Heart left ventricle (tissue), 16 donors: ENCODE data around the gene GAREM1. TPM values are rescaled to one million over a fixed set of nuclear protein-coding genes. Genes with fewer than 3 reads are reported as not detected.

ENCODE experiments used
- ATAC-seq, 4 donors: fragments of 200-7000 bp; cut with Tn5 transposase; one replicate each; pipeline ENCODE4 v1.9.1; 2020 to 2022; ENCODE audit warnings: moderate library complexity in 4 of 4, mild to moderate bottlenecking in 3 of 4, moderate number of reproducible peaks in 1 of 4
- DNase-seq, 5 donors: peaks; one replicate each; pipeline ENCODE4 v3.0.0-alpha.2; 2020
- H3K27ac ChIP-seq, 12 donors: fragments of 200-600 bp; sonication (generic) in 4 of 12; one replicate each; pipeline versions ENCODE4 v1.5.0 to v1.8.0; 2016 to 2022; ENCODE audit warnings: mild to moderate bottlenecking in 2 of 12
- H3K27me3 ChIP-seq, 9 donors: fragments of 200-600 bp; sonication (generic) in 2 of 9; one replicate each; pipeline versions ENCODE4 v1.5.1 to v1.8.0; 2016 to 2022; ENCODE audit warnings: mild to moderate bottlenecking in 3 of 9
- H3K36me3 ChIP-seq, 9 donors: fragments of 200-600 bp; sonication (generic) in 2 of 9; one replicate each; pipeline versions ENCODE4 v1.5.0 to v1.8.0; 2018 to 2022; ENCODE audit warnings: mild to moderate bottlenecking in 2 of 9
- H3K4me1 ChIP-seq, 12 donors: fragments of 200-600 bp; sonication (generic) in 4 of 12; one replicate each; pipeline versions ENCODE4 v1.5.0 to v1.8.0; 2016 to 2022; ENCODE audit warnings: mild to moderate bottlenecking in 3 of 12
- H3K4me3 ChIP-seq, 12 donors: fragments of 200-600 bp; sonication (generic) in 4 of 12; one replicate each; pipeline versions ENCODE4 v1.5.0 to v1.8.0; 2017 to 2022; ENCODE audit warnings: mild to moderate bottlenecking in 9 of 12, moderate library complexity in 4 of 12
- H3K9me3 ChIP-seq, 12 donors: fragments of 200-600 bp; sonication (generic) in 4 of 12; one replicate each; pipeline versions ENCODE4 v1.5.0 to v1.8.0; 2016 to 2022; ENCODE audit warnings: mild to moderate bottlenecking in 1 of 12
- CTCF ChIP-seq, 12 donors: fragments of 200-600 bp; sonication (generic) in 4 of 12; IDR thresholded peaks; one replicate each; pipeline versions ENCODE4 v1.5.0 to v1.8.0; 2018 to 2022; ENCODE audit warnings: antibody characterized with exemption in 12 of 12, mild to moderate bottlenecking in 5 of 12
- POLR2A ChIP-seq, 2 donors: fragments of 450-650 bp; IDR thresholded peaks; one replicate each; pipeline ENCODE4 v1.6.1; 2017; ENCODE audit warnings: antibody characterized with exemption in 2 of 2, mild to moderate bottlenecking in 2 of 2, moderate library complexity in 2 of 2
- whole genome bisulfite sequencing, 4 donors: extraction: QIAGEN DNeasy Blood & Tissue Kit in 2 of 4; methylation state at CpG; one replicate each; pipeline versions ENCODE4 v1.1.5 to v1.1.7; 2013 to 2018; 5-methylcytosine and 5-hydroxymethylcytosine counted together
- intact Hi-C, 10 donors: fragments of 100-400 bp; cut with DNase I; formaldehyde crosslinking; loops; one replicate each; pipeline versions ENCODE4 v1.11.1 to v1.14.2; 2022
- polyA plus RNA-seq, 2 donors: library from polyadenylated mRNA; stranded (reverse); fragments of 200-250 nt; gene quantifications; one replicate each; pipeline ENCODE4 v1.2.3, GENCODE V29; 2013
- total RNA-seq, 9 donors: library from RNA; depleted of rRNA in 2 of 9; stranded (reverse); fragments of >200 nt in 2 of 9; fragmentation: NEBNext Ultra II Directional in 3 of 9; extraction: Animal tissue kit (Norgen Biotek cat#: 25700) in 3 of 9; gene quantifications; one replicate each; pipeline versions ENCODE4 v1.1.0 to v1.2.4, GENCODE V29; 2016 to 2023
- donor health status: ischemic (EF 13 %, LVEDD 7.1; RV severe dilation, severe dysfunction).
- donor health status: healthy with polysubstance abuse.
- donor health status: DM: no; HTN: yes; CAD: no.
- donor health status: DM: no; HTN: no; CAD: no.
- donor health status: ischemic (EF 25% LVEDD 6.9; RV normal size, moderate dysfunction).
- donor health status: ischemic (EF 25% LVEDD 5.7; RV mildly dilated, moderate dysfunction).
- donor health status: healthy.
- donor health status: DM: yes; HTN: yes; CAD: no.
- donor health status: ischemic (EF 35%, LVEDD 5.7; RV mildly dilated, moderate dysfunction).
- donor health status: nonischemic (EF 11% LVEDD 7.7; RV severe dilation, severe dysfunction).
- donor health status: DM: yes; HTN: yes; CAD: no.
- donor health status: PGD.
- donor health status: ischemic (EF 29% LVEDD 5.4; RV normal size, mild dysfunction).
- donor health status: nonischemic (EF 23%, LVEDD 6.1; RV moderate dilation, normal function).

The GAREM1 gene
- total and polyA plus RNA-seq, 11 donors, result 1.8 to 28.8 (median 13.0) TPM

- no peak overlapping the region for H3K4me3 ChIP-seq
- H3K27ac ChIP-seq, result peak overlapping the region in 2 of 12 donors; percentile 0 to 11
- DNase-seq (no peak), ATAC-seq (no peak)
- H3K9me3 ChIP-seq, result no peaks in the 10 kb centered on the region
- intact Hi-C loops, result loop anchor here in 3 of 10 donors (10.0 kb wide), 2 partner anchors 88 to 122 kb away; no protein-coding TSS in a partner anchor
- H3K27me3 ChIP-seq, result no peaks in the 10 kb centered on the region
- H3K4me1 ChIP-seq, result peaks cover 0 to 11% (median 2%) of the 10 kb centered on the region in 12 donors
- no peaks in the 10 kb centered on the region for H3K36me3 ChIP-seq
- WGBS, 4 donors, result 89 to 92% (median 90%) methylated on average over 4 of the region's 4 CpGs
- TF ChIP-seq POLR2A (IDR thresholded peaks at IDR 0.05) (no peak), CTCF (IDR thresholded peaks at IDR 0.05) (no peak)
These were observed 193.8 kb downstream of the GAREM1 start for GRCh38 chr18:32276906-32277305.

GRCh38 chr18:32276256-32276655 lies 194.4 kb downstream of the GAREM1 start:
- 96 to 100% (median 98%) methylated on average over 2 of the region's 2 CpGs for WGBS, 4 donors
- H3K36me3 ChIP-seq, result no peaks in the 10 kb centered on the region
- no peak for TF ChIP-seq POLR2A (IDR thresholded peaks at IDR 0.05)
- TF ChIP-seq CTCF (IDR thresholded peaks at IDR 0.05), result no peak

GRCh38 chr18:32275221-32275620 lies 195.5 kb downstream of the GAREM1 start:
- intact Hi-C loops, result loop anchor here in 3 of 10 donors (10.0 kb wide), 2 partner anchors 90 to 120 kb away; no protein-coding TSS in a partner anchor
- H3K27ac ChIP-seq, result no peak overlapping the region
- no peak overlapping the region for H3K4me3 ChIP-seq
- H3K27me3 ChIP-seq, result no peaks in the 10 kb centered on the region
- WGBS, 4 donors, result 96 to 98% (median 96%) methylated on average over 8 of the region's 8 CpGs
- ATAC-seq (no peak), DNase-seq (no peak)
- H3K36me3 ChIP-seq, result no peaks in the 10 kb centered on the region
- peaks cover 0 to 13% (median 1%) of the 10 kb centered on the region in 12 donors for H3K4me1 ChIP-seq
- TF ChIP-seq CTCF (IDR thresholded peaks at IDR 0.05), result no peak
- no peak for TF ChIP-seq POLR2A (IDR thresholded peaks at IDR 0.05)
- no peaks in the 10 kb centered on the region for H3K9me3 ChIP-seq

More at GRCh38 chr18:32276256-32276655, 194.4 kb downstream of the GAREM1 start:
- no peak for DNase-seq
- no peak overlapping the region for H3K4me3 ChIP-seq
- intact Hi-C loops, result loop anchor here in 3 of 10 donors (10.0 kb wide), 2 partner anchors 89 to 121 kb away; no protein-coding TSS in a partner anchor
- no peaks in the 10 kb centered on the region for H3K27me3 ChIP-seq
- H3K4me1 ChIP-seq, result peaks cover 0 to 13% (median 2%) of the 10 kb centered on the region in 12 donors
- ATAC-seq, result no peak
- H3K27ac ChIP-seq, result no peak overlapping the region
- no peaks in the 10 kb centered on the region for H3K9me3 ChIP-seq

GRCh38 chr18:32274307-32274706 lies 196.4 kb downstream of the GAREM1 start:
- intact Hi-C loops, result loop anchor here in 9 of 10 donors (5.0 to 10.0 kb wide), 7 partner anchors 58 to 278 kb away; partner anchors contain the start of gene GAREM1 (in 6 of the 9)
- WGBS, 4 donors, result 82 to 92% (median 85%) methylated on average over 7 of the region's 7 CpGs
- ATAC-seq (no peak), DNase-seq (no peak)
- H3K4me1 ChIP-seq, result peaks cover 0 to 13% (median 1%) of the 10 kb centered on the region in 12 donors
- H3K27me3 ChIP-seq, result no peaks in the 10 kb centered on the region
- H3K36me3 ChIP-seq, result peaks cover 0 to 6% (median 5%) of the 10 kb centered on the region in 9 donors
- no peak overlapping the region for H3K4me3 ChIP-seq
- H3K27ac ChIP-seq, result no peak overlapping the region
- TF ChIP-seq POLR2A (IDR thresholded peaks at IDR 0.05) (no peak), CTCF (IDR thresholded peaks at IDR 0.05) (no peak)
- H3K9me3 ChIP-seq, result no peaks in the 10 kb centered on the region
